Esophagus (tissue), 2 donors: Measurements from ENCODE around the gene NACC1. TPM values are rescaled to one million over a fixed set of nuclear protein-coding genes. Genes with fewer than 3 reads are reported as not detected.

ENCODE experiments used
- H3K27ac ChIP-seq, 2 donors: one replicate each; pipeline ENCODE4 v1.5.1; 2013; ENCODE audit warnings: low read depth in 2 of 2, mild to moderate bottlenecking in 2 of 2, inconsistent platforms in 1 of 2, low read length in 1 of 2, moderate library complexity in 1 of 2
- H3K27me3 ChIP-seq, 2 donors: one replicate each; pipeline ENCODE4 v1.6.1; 2013; ENCODE audit warnings: low read length in 2 of 2, control low read depth in 1 of 2, mild to moderate bottlenecking in 1 of 2; ENCODE audit not compliant: insufficient read depth in 2 of 2, control insufficient read depth in 1 of 2
- H3K36me3 ChIP-seq, 2 donors: one replicate each; pipeline ENCODE4 v1.6.1; 2013; ENCODE audit warnings: low read length in 1 of 2; ENCODE audit not compliant: control insufficient read depth in 2 of 2, insufficient read depth in 2 of 2
- H3K4me1 ChIP-seq, 2 donors: one replicate each; pipeline ENCODE4 v1.6.1; 2013; ENCODE audit warnings: low read length in 1 of 2; ENCODE audit not compliant: control insufficient read depth in 2 of 2, insufficient read depth in 2 of 2
- H3K4me3 ChIP-seq, 2 donors: one replicate each; pipeline ENCODE4 v1.5.1; 2013; ENCODE audit warnings: low read length in 2 of 2, mild to moderate bottlenecking in 2 of 2, low read depth in 1 of 2, moderate library complexity in 1 of 2
- H3K9me3 ChIP-seq, 2 donors: one replicate each; pipeline ENCODE4 v1.6.1; 2013; ENCODE audit warnings: mild to moderate bottlenecking in 2 of 2, low read depth in 1 of 2, low read length in 1 of 2, moderate library complexity in 1 of 2; ENCODE audit not compliant: control insufficient read depth in 2 of 2, insufficient read depth in 1 of 2
- WGBS, 2 donors: extraction: QIAGEN DNeasy Blood & Tissue Kit; methylation state at CpG; one replicate each; pipeline ENCODE4 v1.1.7; 2013; 5-methylcytosine and 5-hydroxymethylcytosine counted together
- polyA plus RNA-seq, 2 donors: library from polyadenylated mRNA; stranded (reverse); fragments of 200-250 nt; gene quantifications; one replicate each; pipeline ENCODE4 v1.2.3, GENCODE V29; 2013
- donor health status: healthy with polysubstance abuse.
- donor health status: Bipolar disorder and iron deficiency.

Gene NACC1
- polyA plus RNA-seq, 2 donors: 19.5 to 39.4 TPM

DNA sequence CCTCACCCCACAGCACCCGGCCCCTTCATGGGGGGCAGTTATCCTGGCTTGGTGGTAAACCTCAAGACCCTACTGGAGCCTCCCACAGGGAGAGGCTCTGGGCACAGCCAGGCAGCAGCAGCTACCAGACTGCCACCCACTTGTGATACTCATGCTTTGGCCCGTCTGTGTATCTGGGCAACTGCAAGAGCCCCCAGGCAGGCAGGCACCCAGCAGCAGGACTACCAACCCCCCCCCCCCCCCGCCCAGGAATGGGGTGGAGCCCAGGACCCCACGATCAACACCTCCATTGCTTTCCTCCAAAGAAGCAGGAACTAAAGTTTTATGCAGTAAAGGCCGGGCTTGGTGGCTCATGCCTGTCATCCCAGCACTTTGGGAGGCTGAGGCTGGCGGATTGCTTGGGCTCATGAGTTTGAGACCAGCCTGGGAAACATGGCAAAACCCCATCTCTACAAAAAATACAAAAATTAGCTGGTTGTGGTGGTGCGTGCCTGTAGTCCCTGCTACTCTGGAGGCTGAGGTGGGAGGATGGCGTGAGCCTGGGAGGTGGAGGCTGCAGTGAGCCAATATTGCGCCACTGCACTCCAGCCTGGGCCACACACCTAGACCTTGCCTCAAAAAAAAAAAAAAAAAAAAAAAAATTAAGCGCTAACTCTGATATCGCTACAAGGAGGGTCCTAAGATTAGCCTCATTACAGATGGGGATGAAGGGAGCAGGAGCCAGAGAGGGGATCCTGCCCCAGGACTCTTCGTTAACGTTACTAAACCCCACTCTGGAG is 14.3 kb upstream of the NACC1 start:
- H3K4me3 ChIP-seq: no peak overlapping the region
- H3K4me1 ChIP-seq: peaks cover 0 to 21% of the 10 kb centered on the region in 2 donors
- no peaks in the 10 kb centered on the region for H3K27me3 ChIP-seq
- H3K9me3 ChIP-seq: peaks cover 0 to 2% of the 10 kb centered on the region in 2 donors
- WGBS, 2 donors: 71 to 73% methylated on average over 13 of the region's 13 CpGs
- peaks cover 0 to 9% of the 10 kb centered on the region in 2 donors for H3K36me3 ChIP-seq
- H3K27ac ChIP-seq: peak overlapping the region in 1 of 2 donors; percentile 39

- peaks cover 0 to 2% of the 10 kb centered on the region in 2 donors for H3K9me3 ChIP-seq
- peak overlapping the region in 1 of 2 donors; percentile 31 for H3K4me3 ChIP-seq
- 42 to 46% methylated on average over 25 to 33 of the region's 33 CpGs for WGBS, 2 donors
These were observed 13.7 kb upstream of the NACC1 start for GRCh38 chr19:13104360-13104847.

DNA sequence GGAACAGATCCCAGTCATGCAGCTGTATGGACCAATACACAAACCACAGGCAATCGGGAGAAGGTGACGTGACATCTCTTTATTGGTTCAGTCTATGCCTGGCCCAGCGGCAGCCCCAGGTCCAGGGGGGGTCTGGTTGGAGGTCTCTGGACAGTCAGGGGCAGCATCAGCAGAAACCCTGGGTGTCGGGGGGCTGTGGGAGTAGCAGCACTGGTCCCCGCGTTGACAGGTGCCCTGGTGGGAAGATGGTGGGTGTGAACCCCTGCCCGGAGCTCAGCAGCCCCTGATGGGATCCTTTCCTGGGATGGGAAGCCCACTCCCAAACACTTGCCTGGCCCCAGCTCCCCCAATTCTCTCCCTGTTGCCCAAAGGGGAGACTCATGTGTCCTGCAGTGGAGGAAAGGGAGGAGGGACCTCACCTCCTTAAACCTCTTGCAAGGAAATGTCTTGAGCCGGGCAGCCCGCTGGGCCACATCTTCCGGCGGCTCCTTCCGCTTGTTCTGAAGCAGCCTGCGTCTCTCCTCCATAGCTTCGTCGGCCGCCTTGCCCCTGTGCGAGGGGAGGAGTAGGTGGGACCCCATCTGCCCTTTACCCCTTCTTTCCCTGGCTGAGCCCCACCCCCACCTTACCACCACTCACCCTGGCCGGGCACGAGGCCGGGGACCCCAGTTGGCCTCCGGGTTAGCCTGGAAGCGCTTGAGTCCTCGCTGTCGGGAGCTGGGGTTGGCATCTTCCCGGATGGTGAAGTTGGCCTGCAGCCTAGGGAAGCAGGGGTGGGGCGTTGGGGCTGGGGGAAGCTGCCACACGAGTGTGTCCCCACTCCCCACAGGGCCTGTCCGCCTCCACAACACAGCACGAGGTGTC is 13.0 kb upstream of the NACC1 start:
- peaks cover 0 to 13% of the 10 kb centered on the region in 2 donors for H3K4me1 ChIP-seq
- H3K27ac ChIP-seq: peak overlapping the region; percentile 18 to 34
- H3K4me3 ChIP-seq: peak overlapping the region in 1 of 2 donors; percentile 31
- H3K36me3 ChIP-seq: peaks cover 0 to 20% of the 10 kb centered on the region in 2 donors
- 67 to 69% methylated on average over 29 of the region's 29 CpGs for WGBS, 2 donors
- no peaks in the 10 kb centered on the region for H3K27me3 ChIP-seq
- peaks cover 0 to 2% of the 10 kb centered on the region in 2 donors for H3K9me3 ChIP-seq

More at GRCh38 chr19:13104360-13104847, 13.7 kb upstream of the NACC1 start:
- H3K27ac ChIP-seq: peak overlapping the region; percentile 34 to 39
- peaks cover 0 to 17% of the 10 kb centered on the region in 2 donors for H3K4me1 ChIP-seq
- H3K27me3 ChIP-seq: no peaks in the 10 kb centered on the region
- peaks cover 0 to 13% of the 10 kb centered on the region in 2 donors for H3K36me3 ChIP-seq

- no peak overlapping the region for H3K4me3 ChIP-seq
- no peaks in the 10 kb centered on the region for H3K4me1 ChIP-seq
- 94% methylated on average over 28 to 30 of the region's 30 CpGs for WGBS, 2 donors
- peaks cover 4 to 25% of the 10 kb centered on the region in 2 donors for H3K36me3 ChIP-seq
- no peak overlapping the region for H3K27ac ChIP-seq
- no peaks in the 10 kb centered on the region for H3K27me3 ChIP-seq
- no peaks in the 10 kb centered on the region for H3K9me3 ChIP-seq
These were observed 8.5 kb upstream of the NACC1 start for GRCh38 chr19:13109361-13110098.

GRCh38 chr19:13110099-13110610 is 7.9 kb upstream of the NACC1 start:
- H3K27me3 ChIP-seq: no peaks in the 10 kb centered on the region
- H3K27ac ChIP-seq: no peak overlapping the region
- peaks cover 4 to 21% of the 10 kb centered on the region in 2 donors for H3K36me3 ChIP-seq
- H3K4me3 ChIP-seq: no peak overlapping the region
- no peaks in the 10 kb centered on the region for H3K9me3 ChIP-seq
- WGBS, 2 donors: 90 to 92% methylated on average over 15 of the region's 15 CpGs
- H3K4me1 ChIP-seq: no peaks in the 10 kb centered on the region

GRCh38 chr19:13112555-13112954 is 5.5 kb upstream of the NACC1 start:
- no peak overlapping the region for H3K27ac ChIP-seq
- 89 to 92% methylated on average over 10 of the region's 10 CpGs for WGBS, 2 donors
- H3K36me3 ChIP-seq: peaks cover 4 to 18% of the 10 kb centered on the region in 2 donors

DNA sequence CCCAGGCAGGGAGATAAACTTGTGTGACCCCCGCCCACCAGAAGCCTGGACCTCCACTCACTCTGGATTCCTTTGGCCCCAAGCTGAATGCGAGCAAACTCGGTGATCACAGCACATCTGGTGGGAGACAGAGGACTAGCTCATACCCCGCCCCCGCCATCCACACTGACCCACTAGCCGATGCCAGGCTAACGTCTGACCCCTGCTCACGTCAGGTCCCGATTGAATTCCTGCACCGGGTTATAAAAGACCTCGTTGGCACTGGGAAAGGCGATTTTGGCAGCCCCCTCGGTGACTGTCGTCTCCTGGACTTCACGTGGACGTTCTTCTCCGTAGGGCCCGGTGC is 2.2 kb upstream of the NACC1 start:
- Histone ChIP-seq H3K4me3 (peak overlapping the region; percentile 80 to 89), H3K36me3 (peaks cover 4 to 5% of the 10 kb centered on the region in 2 donors), H3K4me1 (peaks cover 11 to 13% of the 10 kb centered on the region in 2 donors), H3K27me3 (no peaks in the 10 kb centered on the region), H3K9me3 (no peaks in the 10 kb centered on the region), H3K27ac (peak overlapping the region; percentile 83 to 91)
- WGBS, 2 donors: 1 to 2% methylated on average over 18 of the region's 18 CpGs

More at GRCh38 chr19:13112555-13112954, 5.5 kb upstream of the NACC1 start:
- Histone ChIP-seq H3K4me1 (peaks cover 2 to 5% of the 10 kb centered on the region in 2 donors), H3K27me3 (no peaks in the 10 kb centered on the region), H3K9me3 (no peaks in the 10 kb centered on the region), H3K4me3 (no peak overlapping the region)

GRCh38 chr19:13116282-13117175 is 1.5 kb upstream of the NACC1 start, which contains the start of gene TRMT1:
TSS of gene TRMT1 (minus strand) at chr19:13116740. CDS start at chr19:13116399, 341 bp downstream.
- Histone ChIP-seq H3K27me3 (no peaks in the 10 kb centered on the region), H3K27ac (peak within 1 kb of the TSS; percentile 83 to 91), H3K9me3 (no peaks in the 10 kb centered on the region), H3K36me3 (peaks cover 4 to 6% of the 10 kb centered on the region in 2 donors), H3K4me1 (peaks cover 11 to 13% of the 10 kb centered on the region in 2 donors), H3K4me3 (peak within 1 kb of the TSS; percentile 80 to 89)
- 0% methylated on average over 51 of the region's 51 CpGs for WGBS, 2 donors
